GM21390 (cell line): ENCODE measurements around the gene EMX1.

ENCODE experiments used
- ATAC-seq: cut with Tn5 transposase; IDR thresholded peaks from one replicate; pipeline ENCODE4 v1.9.1; 2021; ENCODE audit not compliant: unreplicated experiment

The EMX1 gene

GRCh38 chr2:72917138-72917876, at the start of gene EMX1:
EMX1 (plus strand) TSS chr2:72917519; CDS start chr2:72917853, 334 bp downstream.
- ATAC-seq: peak; percentile 46

GRCh38 chr2:72871060-72871459, 46.3 kb upstream of the EMX1 start:
- no peak for ATAC-seq

- no peak for ATAC-seq
These were observed 45.4 kb upstream of the EMX1 start for GRCh38 chr2:72871880-72872279.

- no peak for ATAC-seq
These were observed 33.9 kb upstream of the EMX1 start for GRCh38 chr2:72883356-72883962.

GRCh38 chr2:72886505-72887031, 30.8 kb upstream of the EMX1 start:
- no peak for ATAC-seq

GRCh38 chr2:72887032-72887739, 30.1 kb upstream of the EMX1 start, which contains the start of gene SPR:
SPR (plus strand) TSS chr2:72887408; CDS start chr2:72887433, 25 bp downstream.
- ATAC-seq: peak; percentile 94

GRCh38 chr2:72887740-72888437, 29.4 kb upstream of the EMX1 start:
- ATAC-seq: peak; percentile 47

GRCh38 chr2:72888438-72889202, 28.7 kb upstream of the EMX1 start:
- no peak for ATAC-seq

GRCh38 chr2:72889991-72890390, 27.3 kb upstream of the EMX1 start:
- ATAC-seq: no peak

GRCh38 chr2:72891091-72891818, 26.1 kb upstream of the EMX1 start:
- no peak for ATAC-seq

- ATAC-seq: peak; percentile 54
These were observed 24.7 kb upstream of the EMX1 start for GRCh38 chr2:72892506-72893173.

- peak; percentile 66 for ATAC-seq
These were observed 23.6 kb upstream of the EMX1 start for GRCh38 chr2:72893594-72894319.

- ATAC-seq: no peak
These were observed 22.8 kb upstream of the EMX1 start for GRCh38 chr2:72894514-72894913.

- ATAC-seq: no peak
These were observed 22.2 kb upstream of the EMX1 start for GRCh38 chr2:72895154-72895553.

GRCh38 chr2:72895759-72896281, 21.5 kb upstream of the EMX1 start:
- no peak for ATAC-seq

- ATAC-seq: no peak
These were observed 20.9 kb upstream of the EMX1 start for GRCh38 chr2:72896446-72896845.

GRCh38 chr2:72897785-72898584, 19.3 kb upstream of the EMX1 start:
- no peak for ATAC-seq

GRCh38 chr2:72898585-72898906, 18.8 kb upstream of the EMX1 start:
- ATAC-seq: no peak
